K562 (cell line): ENCODE results near the gene MEGF11. TPM values are rescaled to one million over a fixed set of nuclear protein-coding genes. Genes with fewer than 3 reads are reported as not detected.

Experiments used
- ATAC-seq: fragments of 200-7000 bp; cut with Tn5 transposase; 3 replicates; pipeline ENCODE4 v1.9.1; 2020; ENCODE audit warnings: moderate library complexity
- BruUV-seq: library from RNA; stranded (reverse); fragments of 400-500 nt; replicated peaks from 2 replicates; lab custom pipeline; 2021; lab: Mats Ljungman, UMichigan
- CTCF ChIA-PET: fragments of 300-600 bp; formaldehyde crosslinking; extraction: SDS; loops from one replicate; lab custom pipeline; 2021; ENCODE audit warnings: low intra/inter-chr PET ratio; lab: Yijun Ruan, JAX
- POLR2A ChIA-PET: fragments of 300-600, 350-650 bp; sonication (Branson Sonifier 250); formaldehyde crosslinking; extraction: SDS; loops from one replicate; lab custom pipeline; 2021; ENCODE audit warnings: antibody characterized with exemption, inconsistent platforms; lab: Yijun Ruan, JAX
- DNase-seq, 4 experiments: peaks; one replicate each; pipeline versions ENCODE4 v3.0.0 to v3.0.0-alpha.2; 2011 to 2018; ENCODE audit warnings: low spot score in 3 of 4, mixed read lengths in 3 of 4; ENCODE audit errors: extremely low read depth in 1 of 4
- FAIRE-seq: peaks from 2 replicates; lab custom pipeline; 2011; peaks lifted over from hg19 to GRCh38; lab: Jason Lieb, UNC
- H2AFZ ChIP-seq: 2 replicates; pipeline ENCODE4 v1.6.0; 2011; ENCODE audit warnings: low read depth, low read length, control low read depth, inconsistent platforms
- H3K27ac ChIP-seq: fragments of 200-600 bp; 3 replicates; pipeline ENCODE4 v1.8.0; 2011; ENCODE audit warnings: low read depth, mild to moderate bottlenecking, control low read depth, inconsistent platforms, low read length, moderate library complexity, mixed read lengths; ENCODE audit errors: extremely low read depth
- H3K27me3 ChIP-seq, 2 experiments: fragments of 300-600 bp in 1 of 2; 2 replicates in 1 of 2; 3 replicates in 1 of 2; pipeline versions ENCODE4 v1.6.0 to v1.8.0; 2011; ENCODE audit warnings: inconsistent platforms in 2 of 2, low read length in 2 of 2, mild to moderate bottlenecking in 1 of 2, mixed read lengths in 1 of 2, moderate library complexity in 1 of 2; ENCODE audit not compliant: control insufficient read depth in 2 of 2, insufficient read depth in 2 of 2
- H3K36me3 ChIP-seq: fragments of 300-600 bp; 3 replicates; pipeline ENCODE4 v1.8.0; 2011; ENCODE audit warnings: mild to moderate bottlenecking, low read length, inconsistent platforms; ENCODE audit not compliant: control insufficient read depth, insufficient read depth
- H3K4me1 ChIP-seq, 2 experiments: fragments of 200-600 bp in 1 of 2; replicated peaks in 1 of 2; 2 replicates in 1 of 2; 3 replicates in 1 of 2; pipeline versions ENCODE4 v1.5.1 to v1.8.0; 2011; ENCODE audit warnings: inconsistent platforms in 2 of 2, low read length in 2 of 2, mild to moderate bottlenecking in 1 of 2, mixed read lengths in 1 of 2, moderate library complexity in 1 of 2; ENCODE audit not compliant: control insufficient read depth in 2 of 2, insufficient read depth in 2 of 2
- H3K4me2 ChIP-seq: 2 replicates; pipeline ENCODE4 v1.6.1; 2011; ENCODE audit warnings: low read length, control low read depth, inconsistent platforms, mixed read lengths; ENCODE audit not compliant: insufficient read depth
- H3K4me3 ChIP-seq: fragments of 200-600 bp; sonication (generic), shearing (Covaris generic); 2 replicates; pipeline ENCODE4 v1.5.1; 2016; ENCODE audit warnings: control low read depth, inconsistent platforms
- H3K79me2 ChIP-seq: fragments of 200-600 bp; 3 replicates; pipeline ENCODE4 v1.8.0; 2011; ENCODE audit warnings: low read length, inconsistent platforms; ENCODE audit not compliant: control insufficient read depth, insufficient read depth
- H3K9ac ChIP-seq, 2 experiments: 2 replicates each; pipeline versions ENCODE4 v1.6.0 to v1.6.1; 2011; ENCODE audit warnings: low read depth in 2 of 2, low read length in 2 of 2, control low read depth in 1 of 2, inconsistent platforms in 1 of 2, mild to moderate bottlenecking in 1 of 2, mixed read lengths in 1 of 2; ENCODE audit not compliant: insufficient read depth in 1 of 2
- H3K9me1 ChIP-seq: one replicate; pipeline ENCODE4 v1.6.0; 2011; ENCODE audit warnings: inconsistent platforms, mild to moderate bottlenecking, low read length, moderate library complexity; ENCODE audit not compliant: control insufficient read depth, insufficient read depth
- H3K9me3 ChIP-seq: replicated peaks from 2 replicates; pipeline ENCODE4 v1.5.1; 2011; ENCODE audit warnings: low read depth, low read length, inconsistent platforms; ENCODE audit not compliant: control insufficient read depth, insufficient read depth
- H4K20me1 ChIP-seq: replicated peaks from 2 replicates; pipeline ENCODE4 v1.6.1; 2011; ENCODE audit warnings: low read length, inconsistent platforms, mixed read lengths; ENCODE audit not compliant: control insufficient read depth, insufficient read depth
- HCFC1 ChIP-seq: IDR thresholded peaks from 2 replicates; pipeline ENCODE4 v1.6.1; 2012; ENCODE audit warnings: low read depth, low read length, improper control_type of control experiment
- IFI16 ChIP-seq: fragments of 250-450 bp; sonication (Bioruptor Pico); IDR thresholded peaks from 2 replicates; pipeline ENCODE4 v2.1.2; 2022; ENCODE audit warnings: mild to moderate bottlenecking, inconsistent platforms
- KDM5B ChIP-seq: fragments of 200-600 bp; sonication (generic); IDR thresholded peaks from 2 replicates; pipeline ENCODE4 v1.6.1; 2012; ENCODE audit warnings: low read depth, mild to moderate bottlenecking, moderate library complexity, low read length, control low read depth, inconsistent platforms; ENCODE audit not compliant: insufficient replicate concordance
- MIER1 ChIP-seq: fragments of 450-650 bp; IDR thresholded peaks from 2 replicates; pipeline ENCODE4 v1.6.1; 2016; ENCODE audit warnings: antibody characterized with exemption, mild to moderate bottlenecking, low read depth
- MTA2 ChIP-seq: fragments of 450-650 bp; IDR thresholded peaks from 2 replicates; pipeline ENCODE4 v1.6.1; 2016; ENCODE audit warnings: low read depth
- NCOA2 ChIP-seq, 2 experiments: fragments of 450-650 bp; IDR thresholded peaks; 2 replicates each; pipeline ENCODE4 v1.6.1; 2018; ENCODE audit warnings: mild to moderate bottlenecking in 2 of 2, moderate library complexity in 1 of 2; ENCODE audit not compliant: partially characterized antibody in 2 of 2
- PHTF2 ChIP-seq: fragments of 250-450 bp; sonication (Bioruptor Pico); IDR thresholded peaks from 2 replicates; pipeline ENCODE4 v1.5.0; 2021; ENCODE audit warnings: mild to moderate bottlenecking
- PML ChIP-seq: IDR thresholded peaks from 2 replicates; pipeline ENCODE4 v1.6.1; 2012; ENCODE audit warnings: low read length, inconsistent platforms
- RBM22 ChIP-seq: fragments of 200-400 bp; formaldehyde crosslinking; IDR thresholded peaks from 2 replicates; pipeline ENCODE4 v1.6.1; 2018; ENCODE audit warnings: low read length, low read depth; ENCODE audit not compliant: poor library complexity, severe bottlenecking
- SNIP1 ChIP-seq: fragments of 450-650 bp; IDR thresholded peaks from 2 replicates; pipeline ENCODE4 v1.7.1; 2017; ENCODE audit warnings: low read depth, mild to moderate bottlenecking
- TCF7 ChIP-seq: sonication (generic); IDR thresholded peaks from 2 replicates; pipeline ENCODE4 v1.6.1; 2016; ENCODE audit warnings: antibody characterized with exemption, borderline replicate concordance
- TGIF2 ChIP-seq: sonication (generic); formaldehyde crosslinking; IDR thresholded peaks from 2 replicates; pipeline ENCODE4 v1.8.1; 2022; ENCODE audit warnings: mild to moderate bottlenecking, missing genetic modification reagents, moderate library complexity
- THAP7 ChIP-seq: fragments of 250-450 bp; sonication (Bioruptor Pico); IDR thresholded peaks from 2 replicates; pipeline ENCODE4 v1.5.0; 2021
- ZFPM2 ChIP-seq: fragments of 250-450 bp; sonication (Bioruptor Pico); IDR thresholded peaks from 2 replicates; pipeline ENCODE4 v1.5.1; 2022; ENCODE audit warnings: mild to moderate bottlenecking
- ZNF217 ChIP-seq: sonication (generic); formaldehyde crosslinking; IDR thresholded peaks from 2 replicates; pipeline ENCODE4 v1.8.0; 2022; ENCODE audit warnings: mild to moderate bottlenecking, missing genetic modification reagents
- ZNF436 ChIP-seq: fragments of 250-450, 450-650 bp; sonication (Bioruptor Pico); formaldehyde crosslinking; IDR thresholded peaks from 2 replicates; pipeline ENCODE4 v1.7.0; 2020; ENCODE audit warnings: mild to moderate bottlenecking
- WGBS: fragments of 100-300 bp; shearing (Covaris generic); methylation state at CpG from one replicate; pipeline ENCODE4 v1.1.6; 2016; ENCODE audit warnings: low coverage, mixed read lengths; ENCODE audit not compliant: insufficient coverage; ENCODE audit errors: missing lambda C conversion rate; 5-methylcytosine and 5-hydroxymethylcytosine counted together
- in situ Hi-C: fragments of 300-500 bp; cut with MboI; formaldehyde crosslinking; loops from 4 replicates; pipeline ENCODE4 v1.15.0; 2018; ENCODE audit warnings: inconsistent platforms, mixed read lengths
- intact Hi-C: fragments of 100-400 bp; cut with micrococcal nuclease; formaldehyde crosslinking; loops from 2 replicates; pipeline ENCODE4 v1.14.2; 2022
- polyA plus RNA-seq, 8 experiments: library from polyadenylated mRNA; depleted of rRNA in 4 of 8; stranded (reverse) in 5 of 8; unstranded in 3 of 8; fragments of >200 nt; fragmentation: Nextera tagmentation in 2 of 8; fragmentation: Illumina TruSeq in 1 of 8; extraction: Ambion mirVana in 2 of 8; extraction: Trizol in 1 of 8; gene quantifications; 2 replicates each; pipeline versions ENCODE4 v1.2.1 to v1.2.3, GENCODE V29; 2011 to 2014; ENCODE audit warnings: inconsistent platforms in 1 of 8, missing spikeins in 1 of 8
- total RNA-seq, 7 experiments: library from RNA; depleted of rRNA in 6 of 7; stranded (reverse); fragments of >200 nt in 6 of 7; fragmentation: Illumina TruSeq in 2 of 7; extraction: Trizol in 2 of 7; gene quantifications; 2 replicates each; pipeline versions ENCODE4 v1.2.1 to v1.2.3, GENCODE V29; 2011 to 2021; ENCODE audit warnings: low replicate concordance in 1 of 7
- TF ChIP-seq, protein P1 (sequence below): fragments of 150-350 bp; IDR thresholded peaks from 2 replicates; pipeline ENCODE4 v1.6.1; 2014; ENCODE audit warnings: low read depth, mild to moderate bottlenecking, low read length, borderline replicate concordance

Gene MEGF11
- total and polyA plus RNA-seq, 9 of the 15 experiments (the other 6 are each of a cell fraction or from before 2014, with no cell fraction given): 0.06 to 0.23 (median 0.20) TPM; not detected in 6

- Histone ChIP-seq H3K9ac (no peak overlapping the region), H4K20me1 (no peaks in the 10 kb centered on the region), H3K79me2 (no peaks in the 10 kb centered on the region), H3K4me3 (no peak overlapping the region), H3K4me2 (no peak overlapping the region), H3K9me1 (no peaks in the 10 kb centered on the region), H3K36me3 (no peaks in the 10 kb centered on the region), H2AFZ (no peak overlapping the region), H3K27me3 (no peaks in the 10 kb centered on the region), H3K4me1 (peaks cover 0 to 2% of the 10 kb centered on the region in 2 experiments; a peak in 3 of 5 replicates), H3K9me3 (no peaks in the 10 kb centered on the region), H3K27ac (no peak overlapping the region)
- POLR2A ChIA-PET: interaction anchor here (1.3 kb wide), 1 partner anchor 12 kb away, joined by 6 read pairs; the partner anchor contains the start of gene RAB11A
- CTCF ChIA-PET: interaction anchor here (1.5 kb wide), 1 partner anchor 261 kb away, joined by 3 read pairs; no protein-coding TSS in a partner anchor
- DNase-seq (no peak), FAIRE-seq (no peak), ATAC-seq (no peak)
- intact Hi-C loops: loop anchor here (1.0 kb wide), 1 partner anchor 220 kb away; no protein-coding TSS in a partner anchor
- WGBS: 41% methylated on average over 5 of the region's 5 CpGs
- TF ChIP-seq MIER1 (no peak), ZNF217 (no peak), KDM5B (no peak), THAP7 (CRISPR knock-in tag) (no peak), HCFC1 (no peak), TGIF2 (CRISPR knock-in tag) (no peak), PML (no peak), IFI16 (no peak), SNIP1 (no peak), MTA2 (no peak), TCF7 (no peak), PHTF2 (CRISPR knock-in tag) (no peak), ZFPM2 (CRISPR knock-in tag) (no peak), NCOA2 (IDR thresholded peaks at IDR 0.05; ENCODE audit: partially characterized antibody in 2 of 2) (no peak), RBM22 (no peak), ZNF436 (no peak)
- TF ChIP-seq, protein P1, sequence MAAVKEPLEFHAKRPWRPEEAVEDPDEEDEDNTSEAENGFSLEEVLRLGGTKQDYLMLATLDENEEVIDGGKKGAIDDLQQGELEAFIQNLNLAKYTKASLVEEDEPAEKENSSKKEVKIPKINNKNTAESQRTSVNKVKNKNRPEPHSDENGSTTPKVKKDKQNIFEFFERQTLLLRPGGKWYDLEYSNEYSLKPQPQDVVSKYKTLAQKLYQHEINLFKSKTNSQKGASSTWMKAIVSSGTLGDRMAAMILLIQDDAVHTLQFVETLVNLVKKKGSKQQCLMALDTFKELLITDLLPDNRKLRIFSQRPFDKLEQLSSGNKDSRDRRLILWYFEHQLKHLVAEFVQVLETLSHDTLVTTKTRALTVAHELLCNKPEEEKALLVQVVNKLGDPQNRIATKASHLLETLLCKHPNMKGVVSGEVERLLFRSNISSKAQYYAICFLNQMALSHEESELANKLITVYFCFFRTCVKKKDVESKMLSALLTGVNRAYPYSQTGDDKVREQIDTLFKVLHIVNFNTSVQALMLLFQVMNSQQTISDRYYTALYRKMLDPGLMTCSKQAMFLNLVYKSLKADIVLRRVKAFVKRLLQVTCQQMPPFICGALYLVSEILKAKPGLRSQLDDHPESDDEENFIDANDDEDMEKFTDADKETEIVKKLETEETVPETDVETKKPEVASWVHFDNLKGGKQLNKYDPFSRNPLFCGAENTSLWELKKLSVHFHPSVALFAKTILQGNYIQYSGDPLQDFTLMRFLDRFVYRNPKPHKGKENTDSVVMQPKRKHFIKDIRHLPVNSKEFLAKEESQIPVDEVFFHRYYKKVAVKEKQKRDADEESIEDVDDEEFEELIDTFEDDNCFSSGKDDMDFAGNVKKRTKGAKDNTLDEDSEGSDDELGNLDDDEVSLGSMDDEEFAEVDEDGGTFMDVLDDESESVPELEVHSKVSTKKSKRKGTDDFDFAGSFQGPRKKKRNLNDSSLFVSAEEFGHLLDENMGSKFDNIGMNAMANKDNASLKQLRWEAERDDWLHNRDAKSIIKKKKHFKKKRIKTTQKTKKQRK: no peak
- BruUV-seq: no TSS peak
- in situ Hi-C loops: loop anchor here (25.0 kb wide), 1 partner anchor 221 kb away; no protein-coding TSS in a partner anchor
These were observed 395.7 kb downstream of the MEGF11 start for GRCh38 chr15:65857718-65858402.
